K562 treated with DMSO at 1 percent for 12 hours (cell line): Measurements from ENCODE around the gene BAG2. TPM values are rescaled to one million over a fixed set of nuclear protein-coding genes. Genes with fewer than 3 reads are reported as not detected.

ENCODE experiments used
- total RNA-seq: library from RNA; unstranded; fragments of 300-600 nt; gene quantifications from 2 replicates; pipeline ENCODE4 v1.2.3, GENCODE V29; 2022; ENCODE audit not compliant: insufficient read depth

Gene BAG2
- 4.3 and 7.2 TPM in 2 replicates for total RNA-seq

GRCh38 chr6:57172136-57173055 is at the start of gene BAG2:
TSS of gene BAG2 (plus strand) at chr6:57172326. CDS start at chr6:57172698, 372 bp downstream.

DNA sequence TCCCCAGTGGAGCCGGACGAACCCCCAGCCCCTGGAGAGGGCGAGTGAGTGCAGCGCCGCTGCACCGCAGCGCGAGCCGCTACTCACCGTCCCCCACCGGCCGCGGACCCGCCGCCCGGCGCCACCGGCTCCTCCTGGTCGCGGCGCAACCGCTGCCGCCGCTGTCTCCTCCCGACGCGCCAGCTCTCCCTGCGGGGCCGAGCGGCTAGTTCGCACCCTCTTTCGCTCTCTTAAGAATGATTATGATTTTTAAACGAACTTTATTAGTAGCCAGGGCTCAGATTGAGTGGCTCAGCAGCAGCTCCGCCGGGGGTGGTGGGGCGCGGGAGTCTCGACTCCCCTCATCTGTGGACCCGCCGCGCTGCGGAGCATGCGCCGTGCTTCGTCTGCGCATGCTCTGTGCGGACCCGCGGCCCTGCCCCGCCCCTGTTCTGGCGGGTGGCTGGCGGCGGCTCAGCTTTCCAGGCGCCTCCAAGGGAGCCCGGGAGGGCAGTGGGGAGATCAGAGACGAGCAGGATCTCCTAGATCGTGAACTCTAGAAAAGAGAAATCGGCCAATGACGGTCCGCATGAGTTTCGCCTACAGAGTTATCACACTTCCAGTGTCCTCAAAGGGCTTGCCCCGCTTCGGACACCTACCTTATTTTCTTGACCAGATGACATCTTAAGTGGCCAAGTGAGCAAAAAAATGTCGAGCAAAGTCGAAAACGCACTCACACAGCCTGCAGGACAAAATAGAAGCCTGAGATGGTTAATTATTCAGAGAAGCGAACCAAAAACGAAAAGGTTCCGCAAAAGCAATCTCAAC is 50.0 kb downstream of the BAG2 start, which contains the start of gene RAB23:
TSS of gene RAB23 (minus strand) at position 372 of the 807 bp plus-strand sequence. CDS start 11,927 bp downstream, outside the sequence.

Other genes with a start within 250 kb of the BAG2 start
- gene BEND6, start 217.2 kb upstream of the BAG2 start, total RNA-seq = 0.59 and 2.8 TPM in 2 replicates
- gene KIAA1586, start 125.6 kb upstream of the BAG2 start, total RNA-seq = 5.4 and 9.5 TPM in 2 replicates
- 4.9 and 21.6 TPM in 2 replicates for gene ZNF451, start 82.1 kb upstream of the BAG2 start, total RNA-seq
- 5.9 and 10.8 TPM in 2 replicates for gene RAB23, start 50.0 kb downstream of the BAG2 start, total RNA-seq
- gene PRIM2, start 145.3 kb downstream of the BAG2 start, total RNA-seq = 12.5 and 25.7 TPM in 2 replicates